Midbrain (tissue), 1 donor: ENCODE measurements around the gene NMT1.

ENCODE experiments used
- DNase-seq: peaks from one replicate; lab custom pipeline; 2025; lab: John Stamatoyannopoulos, UW

Gene NMT1

DNA sequence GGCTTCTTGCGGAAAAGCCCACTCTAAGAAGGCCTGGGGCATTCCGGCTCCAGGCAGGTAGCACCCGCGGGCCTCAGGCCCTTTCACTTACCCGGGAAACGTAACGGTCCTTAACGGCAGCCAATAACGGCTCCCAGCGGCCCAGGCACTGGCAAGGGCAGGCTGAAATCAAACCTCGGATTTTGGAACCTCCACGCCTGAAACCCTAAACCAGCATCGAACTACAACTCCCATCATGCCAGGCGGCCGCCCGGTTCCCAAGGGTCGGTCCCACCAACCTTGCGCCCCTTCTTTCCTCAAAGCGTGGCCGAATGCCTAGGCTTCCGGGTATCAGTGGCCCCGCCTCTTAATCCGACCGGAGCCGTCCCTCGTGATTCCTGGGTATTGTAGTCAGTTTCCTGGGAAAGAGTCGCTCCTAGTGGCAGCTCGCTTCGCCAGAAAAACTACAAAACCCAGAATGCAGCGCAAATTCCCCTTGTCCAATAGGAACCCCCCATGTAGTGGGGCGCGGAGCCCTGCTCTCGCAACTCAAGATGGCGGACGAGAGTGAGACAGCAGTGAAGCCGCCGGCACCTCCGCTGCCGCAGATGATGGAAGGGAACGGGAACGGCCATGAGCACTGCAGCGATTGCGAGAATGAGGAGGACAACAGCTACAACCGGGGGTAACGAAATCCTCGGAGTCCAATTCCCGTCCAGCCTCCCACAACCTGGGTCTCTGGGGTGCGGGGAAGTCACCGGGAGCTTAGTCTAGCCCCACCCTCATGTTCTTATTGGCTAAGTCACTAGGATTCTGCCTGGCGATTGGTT lies at the start of gene NMT1:
Gene NMT1 (plus strand): TSS at position 521 of the 809 bp plus-strand sequence. CDS start 13 bp downstream, at position 534.
- peak; percentile 99 for DNase-seq

DNA sequence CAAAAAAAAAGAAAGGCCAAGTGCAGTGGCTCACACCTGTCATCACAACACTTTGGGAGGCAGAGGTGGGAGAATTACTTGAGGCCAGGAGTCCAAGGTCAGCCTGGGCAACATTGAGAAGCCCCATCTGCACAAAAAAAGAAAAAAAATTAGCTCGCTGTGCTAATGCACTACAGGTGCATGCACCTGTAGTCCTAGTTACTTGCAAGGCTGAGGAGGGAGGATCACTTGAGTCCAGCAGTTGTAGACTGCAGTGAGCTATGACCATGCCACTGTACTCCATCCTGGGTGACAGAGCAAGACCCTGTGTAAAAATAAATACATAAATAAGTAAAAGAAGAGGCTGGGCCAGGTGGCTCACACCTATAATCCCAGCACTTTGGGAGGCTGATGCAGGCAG lies 49.4 kb upstream of the NMT1 start:
- no peak for DNase-seq

DNA sequence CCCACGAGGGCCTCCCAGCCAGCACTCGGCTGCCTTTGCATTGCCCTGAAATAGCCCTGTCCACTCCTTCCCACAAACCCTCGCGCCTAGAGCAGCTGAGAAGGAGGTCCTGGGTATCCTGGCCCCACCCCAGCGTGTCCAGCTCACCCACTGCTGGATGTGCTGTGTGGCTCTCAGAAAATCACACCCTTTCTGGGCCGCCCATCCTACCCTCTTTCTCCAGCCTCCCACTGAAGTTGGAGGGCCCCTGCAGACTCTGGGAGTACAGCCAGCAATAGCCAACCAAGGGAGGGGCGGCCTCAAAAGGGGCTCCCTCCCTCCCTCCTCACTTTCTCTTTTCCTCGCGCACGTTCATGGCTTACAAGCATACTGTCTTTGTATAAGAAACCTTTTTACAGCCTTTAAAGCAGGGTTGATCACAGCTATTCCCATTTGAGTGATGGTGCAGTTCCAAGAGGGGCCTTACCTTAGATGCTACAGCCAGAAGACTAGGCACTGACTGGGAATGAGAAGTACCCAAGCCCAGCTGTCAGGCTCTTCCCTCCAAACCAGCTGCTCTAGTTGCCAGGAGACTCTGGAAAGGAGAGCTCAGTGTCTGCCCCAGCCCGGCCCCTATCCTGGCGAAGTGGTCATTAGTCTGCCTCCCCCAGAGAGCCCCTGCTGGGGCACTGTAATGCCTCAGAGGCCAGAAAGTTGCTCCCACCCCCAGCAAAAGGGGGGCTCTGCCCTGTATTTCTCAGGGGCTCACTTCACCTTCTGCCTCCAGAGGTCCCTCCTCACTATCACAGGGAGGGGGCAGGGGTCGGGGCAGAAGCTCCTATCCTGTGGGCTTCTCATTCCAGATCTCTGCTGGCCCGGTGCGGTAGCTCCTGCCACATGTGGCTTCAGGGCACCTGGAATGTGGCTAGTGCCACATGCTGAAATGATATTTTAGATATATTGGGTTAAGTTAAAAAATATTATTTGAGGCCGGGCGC lies 47.8 kb upstream of the NMT1 start:
- DNase-seq, result peak; percentile 9

DNA sequence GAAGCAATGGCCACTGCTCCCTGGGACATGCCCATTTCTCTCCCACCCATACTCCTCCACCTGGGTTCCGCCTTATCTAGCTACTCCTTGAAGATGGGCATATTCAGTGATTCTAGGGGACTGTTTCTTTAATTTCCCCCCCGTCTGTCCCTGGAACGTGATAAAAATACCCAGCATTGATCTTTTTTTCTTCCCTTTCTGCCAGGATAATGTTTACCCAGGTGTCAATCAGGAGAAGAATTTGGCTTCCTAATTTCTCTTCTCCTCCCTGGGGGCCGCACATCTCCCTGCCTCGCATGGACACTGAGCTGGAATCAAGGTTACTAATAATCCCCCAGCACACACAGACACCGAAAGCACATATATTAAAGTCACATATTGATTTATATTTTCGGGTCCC lies 44.9 kb upstream of the NMT1 start:
- no peak for DNase-seq

DNA sequence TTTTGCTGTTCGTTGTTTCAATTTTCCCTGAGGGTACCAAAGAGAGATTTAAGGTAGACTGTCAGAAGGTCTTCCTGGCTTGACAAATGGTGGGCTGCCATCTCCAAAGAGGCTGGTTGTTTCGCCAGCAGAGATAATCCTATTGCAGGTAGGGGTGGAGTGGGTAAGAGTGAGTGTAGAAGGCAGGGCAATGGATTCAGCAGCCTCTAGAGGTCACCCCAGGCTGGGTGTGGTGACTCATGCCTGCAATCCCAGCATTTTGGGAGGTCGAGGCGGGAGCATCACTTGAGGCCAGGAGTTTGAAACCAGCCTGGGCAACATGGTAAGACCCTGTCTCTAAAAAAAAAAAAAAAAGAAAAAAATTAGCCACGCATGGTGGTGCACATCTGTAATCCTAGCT lies 44.3 kb upstream of the NMT1 start:
- no peak for DNase-seq

DNA sequence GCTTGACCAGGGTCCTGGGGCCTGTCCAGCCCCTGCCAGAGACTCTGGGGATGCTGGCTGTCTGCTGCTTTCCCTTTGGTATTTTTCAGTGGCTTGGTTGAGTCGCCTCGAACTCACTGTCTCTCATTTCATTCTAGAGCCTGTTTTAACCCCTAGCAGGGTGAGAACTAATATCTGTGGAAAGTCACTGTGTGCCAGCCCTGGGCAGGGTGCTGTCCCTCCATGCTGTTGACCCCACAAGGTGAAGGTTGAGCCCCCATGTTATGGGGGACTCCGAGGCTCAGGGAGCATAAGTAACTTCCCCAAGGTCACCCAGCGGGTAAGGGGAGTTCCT lies 42.6 kb upstream of the NMT1 start:
- no peak for DNase-seq

DNA sequence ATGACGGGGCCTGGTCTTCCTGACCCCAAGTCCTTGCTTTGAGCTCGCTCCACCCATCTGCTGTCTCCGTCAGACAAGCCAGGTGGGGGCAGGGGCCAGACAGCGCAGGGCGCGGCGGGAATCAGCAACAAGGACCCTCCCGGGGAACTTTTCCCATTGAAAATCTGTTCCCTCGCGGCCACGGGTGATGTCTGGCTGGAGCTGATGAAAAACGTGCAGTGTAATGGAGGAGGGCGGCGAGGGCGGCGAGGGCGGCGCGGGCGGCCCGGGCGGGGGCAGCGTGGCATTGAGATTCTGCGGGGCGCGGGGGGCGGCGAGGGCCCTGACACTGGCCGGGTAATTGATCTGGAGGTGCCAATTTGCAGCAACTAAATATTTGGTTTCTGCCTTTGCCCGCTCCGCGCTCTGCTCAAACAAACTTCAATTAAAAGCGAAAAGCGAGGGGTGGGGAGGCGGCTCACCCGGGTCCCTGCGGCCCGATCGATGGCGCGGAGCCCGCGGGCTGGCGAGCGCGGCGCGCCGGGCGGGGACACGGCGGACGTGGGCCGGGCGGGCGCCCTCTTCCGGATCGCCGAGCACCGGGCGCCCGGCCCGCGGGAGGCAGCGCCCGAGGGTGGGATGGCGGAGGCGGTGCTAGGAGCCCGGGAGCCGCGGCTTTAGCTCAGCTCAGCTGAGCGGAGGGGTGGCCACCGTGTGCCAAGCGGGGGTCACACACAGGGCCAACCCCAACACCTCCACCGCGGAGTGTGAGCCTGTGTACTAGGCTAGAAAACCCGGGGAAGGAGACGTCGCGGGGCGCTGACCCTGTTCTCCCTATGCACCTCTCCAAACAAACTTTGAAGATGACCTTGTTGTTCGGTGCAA lies 42.0 kb upstream of the NMT1 start:
- DNase-seq, result peak; percentile 40

DNA sequence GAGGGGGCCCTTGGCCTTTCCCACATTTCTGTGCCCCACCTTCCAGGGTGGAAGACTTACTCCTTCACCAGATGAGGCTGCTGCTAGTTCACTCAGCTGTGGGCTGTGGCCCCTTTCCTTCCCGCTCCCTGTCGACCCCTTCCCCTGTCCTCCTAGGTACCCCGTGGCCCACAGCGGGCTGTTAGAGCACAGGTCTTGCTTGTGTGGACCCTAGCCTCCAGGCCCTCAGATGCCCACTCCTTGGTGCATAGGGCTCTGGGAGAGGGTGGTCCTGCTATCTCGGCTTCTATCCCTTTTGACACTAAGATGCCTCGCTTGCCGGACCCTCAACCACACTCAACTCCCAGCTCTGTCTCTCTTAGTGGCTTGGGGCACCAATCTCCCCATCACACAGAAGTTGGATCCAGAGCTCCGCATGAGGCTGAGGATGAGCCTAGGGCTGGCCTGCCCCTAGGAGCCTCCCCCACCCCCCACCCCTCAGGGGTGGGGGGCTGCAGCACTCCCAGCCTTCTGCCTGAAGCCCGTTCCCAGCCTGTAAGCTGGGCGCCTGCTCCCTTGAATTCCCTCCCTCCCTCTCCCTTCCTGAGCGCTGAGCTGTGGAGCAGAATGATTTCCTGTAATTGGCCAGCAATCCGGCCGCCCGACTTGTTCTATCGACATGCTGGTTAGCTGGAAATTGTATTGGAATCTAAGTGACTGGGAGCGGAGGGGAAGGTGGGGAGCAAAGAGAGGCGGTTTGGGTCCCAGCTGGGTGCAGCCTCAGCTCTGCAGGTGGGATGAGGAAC lies 40.6 kb upstream of the NMT1 start:
- peak; percentile 34 for DNase-seq

DNA sequence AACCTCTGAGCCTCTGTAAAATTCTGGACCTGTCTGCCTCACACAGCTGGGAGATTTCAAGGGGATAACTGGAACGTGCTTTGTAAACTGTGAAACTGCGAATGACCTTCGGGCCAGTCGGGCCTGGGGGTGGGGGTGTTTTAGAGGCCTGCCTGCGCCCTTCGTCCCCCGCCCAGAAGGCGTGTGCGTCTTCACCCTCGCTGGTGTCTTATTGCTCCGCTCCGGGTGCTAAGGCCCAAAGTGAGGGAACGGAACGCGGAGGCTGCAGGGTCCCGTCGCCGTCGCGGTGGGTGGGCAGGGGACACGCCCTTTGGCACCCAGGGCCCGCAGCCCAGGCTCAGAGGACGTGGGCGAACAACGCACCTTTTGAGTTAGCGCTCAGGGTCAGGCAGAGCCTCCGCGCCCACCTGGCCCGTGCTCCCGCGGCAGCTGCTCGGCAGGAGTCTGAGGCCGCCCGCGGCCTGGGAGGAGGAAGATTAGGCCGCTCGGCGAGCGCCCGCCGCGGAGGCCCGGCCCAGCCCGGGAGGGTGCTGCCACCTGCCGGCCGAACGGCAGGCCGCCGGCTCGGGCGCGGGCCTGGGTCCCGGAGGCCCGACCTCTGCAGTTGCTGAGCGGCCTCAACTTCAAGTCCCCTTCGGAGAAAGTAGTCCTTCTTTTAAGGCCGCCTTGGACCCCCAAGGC lies 39.4 kb upstream of the NMT1 start:
- DNase-seq, result peak; percentile 57

DNA sequence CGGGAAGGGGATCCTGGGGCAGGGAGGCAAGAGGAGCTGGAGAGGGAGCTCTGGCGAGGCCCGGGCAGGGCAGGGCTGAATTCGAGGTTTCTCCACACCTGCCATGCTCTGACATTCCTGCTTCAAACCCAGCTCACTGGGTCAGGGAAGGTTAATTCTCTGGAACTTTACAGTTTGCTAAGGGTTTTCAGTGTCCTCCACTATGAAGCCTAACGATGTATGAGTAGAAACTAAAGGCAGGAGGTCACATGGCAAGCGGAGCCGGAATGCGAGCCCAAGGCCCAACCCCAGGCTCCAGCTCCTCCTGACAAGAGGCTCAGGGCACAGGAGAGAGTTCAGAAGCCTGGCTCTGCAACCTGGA lies 38.8 kb upstream of the NMT1 start:
- DNase-seq, result no peak

DNA sequence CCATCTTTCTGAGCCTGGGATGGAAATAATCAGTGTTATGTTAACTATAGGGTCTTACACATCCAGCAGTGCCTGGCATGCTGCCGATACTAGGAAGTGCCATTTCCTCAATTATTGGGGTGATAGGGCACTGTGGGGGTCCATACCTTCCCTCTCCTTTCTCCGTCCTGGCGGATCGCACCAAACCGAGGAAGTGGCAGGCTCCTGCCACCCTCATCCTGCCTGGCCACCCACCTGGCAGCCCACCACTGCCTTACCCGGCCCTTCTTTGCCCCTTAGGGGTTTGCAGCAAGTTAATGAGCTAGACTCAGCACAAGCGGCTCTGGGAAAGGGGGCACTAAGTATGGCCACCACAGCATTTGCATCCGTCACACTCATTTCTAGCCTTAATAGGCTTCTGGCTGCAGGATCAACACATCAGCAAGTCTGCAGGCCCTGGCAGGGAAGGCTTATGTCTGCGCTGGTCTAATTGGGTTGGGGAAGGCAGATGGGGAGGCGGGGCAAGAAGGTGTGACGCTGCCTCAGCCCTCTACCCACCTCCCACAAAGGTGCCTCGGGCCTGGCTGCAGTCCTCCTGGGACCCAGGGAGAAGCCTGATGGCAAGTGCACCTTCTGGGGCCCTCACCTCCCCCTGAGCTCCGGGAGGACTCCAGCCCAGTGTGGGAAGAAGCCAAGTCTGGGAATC lies 38.3 kb upstream of the NMT1 start:
- peak; percentile 1 for DNase-seq

DNA sequence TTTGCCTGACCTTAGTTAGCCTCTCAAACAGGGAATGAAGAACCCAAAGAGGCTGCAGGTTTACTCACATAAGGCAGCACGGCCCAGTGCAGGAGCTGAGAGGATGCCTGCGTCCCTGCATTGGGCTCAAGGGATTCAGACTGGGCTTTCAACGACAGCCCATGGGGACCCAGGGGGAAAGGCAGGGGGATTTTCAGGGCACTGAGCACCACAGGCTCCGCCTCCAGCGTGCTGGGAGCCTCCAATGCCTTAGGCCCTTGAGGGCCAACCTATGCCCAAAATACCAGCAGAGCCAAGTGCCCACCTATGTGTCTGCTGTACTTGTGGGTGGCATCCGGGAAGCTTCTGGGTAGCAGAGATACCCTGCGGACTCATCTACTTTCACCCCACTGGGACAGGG lies 32.0 kb upstream of the NMT1 start:
- DNase-seq, result no peak

DNA sequence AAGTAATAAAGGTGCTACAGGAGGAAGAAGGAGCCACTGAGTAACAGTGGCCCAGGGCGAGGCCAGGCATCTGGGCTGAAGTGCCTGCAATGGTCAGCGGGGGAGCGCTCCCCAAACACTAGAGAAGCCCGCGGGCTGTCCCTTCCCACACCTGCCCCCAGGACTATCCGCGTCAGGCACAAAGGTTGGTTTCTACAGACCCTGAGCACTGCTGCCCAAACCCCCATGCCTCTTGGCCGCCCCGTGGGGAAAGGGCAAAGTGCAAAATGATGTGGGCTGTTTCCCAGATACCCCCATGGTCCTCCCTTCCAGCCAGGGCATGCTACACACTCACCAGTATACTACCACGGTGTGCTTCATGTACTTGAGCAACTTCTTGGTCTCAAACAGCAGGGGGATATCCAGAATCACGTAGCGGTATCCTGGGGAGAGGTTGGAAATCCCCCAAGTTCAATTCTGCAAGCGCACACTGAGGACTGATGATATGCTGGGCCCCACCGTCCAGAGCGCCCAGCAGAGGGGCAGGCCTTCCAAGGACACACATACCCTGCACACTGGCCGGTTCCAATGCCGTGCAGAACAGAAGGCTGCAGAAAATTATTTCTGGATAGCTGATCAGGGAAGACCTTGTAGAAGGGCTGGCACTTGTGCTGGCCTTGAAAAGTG lies 31.2 kb upstream of the NMT1 start:
- no peak for DNase-seq

DNA sequence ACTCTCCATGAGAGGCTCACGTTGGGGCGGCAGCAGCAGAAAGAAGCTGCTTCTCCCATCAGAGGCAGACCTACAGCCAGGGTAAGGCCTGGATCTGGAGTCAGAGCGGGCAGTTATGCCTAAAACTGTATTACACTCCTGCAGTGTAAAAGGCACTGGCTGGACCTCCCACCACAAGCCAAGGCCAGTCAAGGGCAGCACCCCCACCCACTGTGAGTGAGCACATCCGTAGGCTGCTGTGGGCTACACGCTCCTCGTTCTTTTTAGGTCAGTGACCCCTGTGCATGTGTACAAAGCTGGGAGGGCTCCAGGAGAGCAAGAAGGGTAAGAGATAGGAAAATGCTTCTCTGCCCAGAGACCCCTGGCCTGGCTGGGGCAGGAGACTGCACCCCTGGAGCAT lies 30.4 kb upstream of the NMT1 start:
- DNase-seq, result no peak

DNA sequence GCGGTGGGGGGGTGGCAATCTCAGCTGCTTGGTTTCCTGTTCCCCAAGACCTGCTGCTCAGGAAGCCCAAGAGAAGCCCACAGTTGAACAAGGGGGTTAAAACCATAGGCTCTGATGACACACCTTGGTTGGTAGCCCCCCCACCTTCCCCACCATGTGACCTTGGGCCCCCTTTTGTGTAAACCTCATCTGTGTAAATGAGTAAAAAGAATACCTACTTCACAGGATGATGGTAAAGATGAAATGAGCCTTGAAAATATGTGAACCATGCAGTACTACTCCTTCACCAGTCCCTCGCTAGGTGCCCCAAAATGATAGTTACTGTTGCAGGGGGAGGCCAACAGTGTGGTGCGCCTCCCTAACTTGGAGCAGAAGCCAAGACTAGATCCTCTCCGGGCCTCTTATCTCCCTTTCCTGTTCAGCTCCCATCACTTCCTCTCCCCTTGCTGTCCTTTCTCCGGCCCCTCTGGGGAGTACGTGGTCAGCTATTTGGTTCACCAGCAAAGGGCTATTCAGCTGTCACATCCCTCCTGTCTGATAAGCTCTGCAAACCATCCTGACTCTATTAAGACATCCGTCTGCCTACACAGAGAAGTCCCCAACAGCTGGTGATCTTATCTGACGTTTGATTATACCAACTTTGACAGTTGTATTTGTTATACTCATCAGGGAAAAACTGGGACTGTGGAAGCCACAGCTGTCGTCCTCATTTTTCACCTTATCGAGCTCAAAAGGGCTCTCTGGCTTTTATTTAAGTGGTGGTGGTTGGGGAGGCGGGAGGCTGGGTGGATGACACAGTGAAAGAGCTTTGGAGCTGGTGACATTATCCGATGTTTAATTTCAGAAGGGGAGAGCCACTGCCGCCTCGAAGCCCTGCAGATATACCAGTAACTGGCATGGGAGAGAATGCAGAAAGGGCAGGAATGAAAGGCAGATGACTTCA lies 29.6 kb upstream of the NMT1 start:
- no peak for DNase-seq

DNA sequence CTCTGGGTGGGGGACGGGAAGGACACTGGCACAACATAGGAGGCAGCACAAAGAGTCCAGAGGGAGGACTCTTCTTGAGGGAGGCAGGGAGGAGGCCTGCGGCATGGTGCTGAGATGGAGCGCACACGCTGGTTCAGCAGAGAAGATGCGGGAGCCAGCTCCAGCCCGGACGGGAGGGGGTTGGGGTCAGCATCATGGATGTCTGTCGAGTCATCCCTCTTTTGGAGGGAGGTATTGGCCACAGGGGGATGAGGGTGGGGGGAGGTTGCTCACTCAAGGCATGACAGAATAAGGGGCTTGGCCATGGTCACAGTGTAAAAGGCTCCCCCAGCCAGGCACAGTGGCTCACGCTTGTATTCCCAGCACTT lies 29.0 kb upstream of the NMT1 start:
- no peak for DNase-seq

DNA sequence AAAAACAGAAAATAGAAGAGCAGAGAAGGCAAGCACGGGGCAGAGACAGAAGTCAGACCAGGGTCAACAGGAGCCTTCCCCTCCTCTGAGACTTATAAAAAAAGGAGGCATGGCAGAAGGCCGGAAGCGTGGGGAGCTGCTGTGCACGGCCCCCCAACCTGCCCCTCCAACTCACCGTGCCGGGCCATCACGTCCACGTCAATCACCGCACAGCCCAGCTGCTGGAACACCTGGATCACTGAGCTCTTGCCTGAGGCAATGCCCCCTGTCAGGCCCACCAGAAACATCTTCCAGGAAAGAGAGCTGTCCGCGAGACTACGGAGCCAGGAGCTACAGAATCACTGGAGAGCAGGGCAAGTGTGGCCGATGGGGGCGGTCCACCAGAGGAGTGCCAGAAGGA lies 26.5 kb upstream of the NMT1 start:
- no peak for DNase-seq

DNA sequence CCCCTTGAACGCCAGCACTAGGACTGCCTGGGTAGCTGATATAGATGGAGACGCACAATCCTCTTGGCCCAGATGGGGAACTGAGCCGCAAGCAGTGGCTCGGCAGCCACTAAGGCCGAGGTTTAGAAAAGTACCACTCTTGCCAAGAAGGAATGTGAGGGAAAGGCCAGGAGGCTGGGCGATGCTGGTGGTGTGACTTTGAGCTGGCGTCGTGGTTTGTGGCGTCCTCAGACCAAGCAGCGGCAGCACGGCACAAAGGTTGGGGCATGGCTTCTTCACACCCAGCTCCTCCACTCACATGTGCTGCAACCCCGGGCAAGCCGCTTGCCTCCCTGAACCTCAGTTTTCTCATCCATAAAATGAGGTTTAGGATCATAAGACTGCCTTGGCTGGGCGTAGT lies 25.3 kb upstream of the NMT1 start:
- no peak for DNase-seq

DNA sequence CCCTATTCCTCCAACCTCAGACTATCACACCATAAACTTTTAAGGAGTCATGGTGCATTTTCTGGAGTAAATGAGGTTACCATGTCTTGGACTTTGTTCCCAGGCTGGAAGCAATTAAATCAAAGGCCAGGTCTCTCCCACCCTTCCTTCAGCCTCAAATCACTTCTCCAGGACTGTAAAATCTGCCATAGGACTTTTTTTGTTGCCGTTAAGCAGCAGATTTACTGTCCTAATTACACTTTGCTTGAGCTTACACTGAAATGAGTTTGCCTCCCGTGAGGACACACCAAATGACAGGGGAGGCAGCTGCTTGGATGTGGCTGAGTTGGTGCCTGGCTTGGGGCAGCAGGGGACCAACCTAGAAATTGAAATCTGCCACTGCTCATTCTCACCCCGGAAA lies 24.4 kb upstream of the NMT1 start:
- DNase-seq, result no peak
